K562 (cell line): ENCODE data around the gene GGTLC1. TPM values are rescaled to one million over a fixed set of nuclear protein-coding genes. Genes with fewer than 3 reads are reported as not detected.

Experiments used
- ATAC-seq: fragments of 200-7000 bp; cut with Tn5 transposase; 3 replicates; pipeline ENCODE4 v1.9.1; 2020; ENCODE audit warnings: moderate library complexity
- BruUV-seq: library from RNA; stranded (reverse); fragments of 400-500 nt; replicated peaks from 2 replicates; lab custom pipeline; 2021; lab: Mats Ljungman, UMichigan
- CTCF ChIA-PET: fragments of 300-600 bp; formaldehyde crosslinking; extraction: SDS; loops from one replicate; lab custom pipeline; 2021; ENCODE audit warnings: low intra/inter-chr PET ratio; lab: Yijun Ruan, JAX
- POLR2A ChIA-PET: fragments of 300-600, 350-650 bp; sonication (Branson Sonifier 250); formaldehyde crosslinking; extraction: SDS; loops from one replicate; lab custom pipeline; 2021; ENCODE audit warnings: antibody characterized with exemption, inconsistent platforms; lab: Yijun Ruan, JAX
- DNase-seq, 4 experiments: peaks; one replicate each; pipeline versions ENCODE4 v3.0.0 to v3.0.0-alpha.2; 2011 to 2018; ENCODE audit warnings: low spot score in 3 of 4, mixed read lengths in 3 of 4; ENCODE audit errors: extremely low read depth in 1 of 4
- FAIRE-seq: peaks from 2 replicates; lab custom pipeline; 2011; peaks lifted over from hg19 to GRCh38; lab: Jason Lieb, UNC
- H2AFZ ChIP-seq: 2 replicates; pipeline ENCODE4 v1.6.0; 2011; ENCODE audit warnings: low read depth, low read length, control low read depth, inconsistent platforms
- H3K27ac ChIP-seq: fragments of 200-600 bp; 3 replicates; pipeline ENCODE4 v1.8.0; 2011; ENCODE audit warnings: low read depth, mild to moderate bottlenecking, control low read depth, inconsistent platforms, low read length, moderate library complexity, mixed read lengths; ENCODE audit errors: extremely low read depth
- H3K27me3 ChIP-seq, 2 experiments: fragments of 300-600 bp in 1 of 2; 2 replicates in 1 of 2; 3 replicates in 1 of 2; pipeline versions ENCODE4 v1.6.0 to v1.8.0; 2011; ENCODE audit warnings: inconsistent platforms in 2 of 2, low read length in 2 of 2, mild to moderate bottlenecking in 1 of 2, mixed read lengths in 1 of 2, moderate library complexity in 1 of 2; ENCODE audit not compliant: control insufficient read depth in 2 of 2, insufficient read depth in 2 of 2
- H3K36me3 ChIP-seq: fragments of 300-600 bp; 3 replicates; pipeline ENCODE4 v1.8.0; 2011; ENCODE audit warnings: mild to moderate bottlenecking, low read length, inconsistent platforms; ENCODE audit not compliant: control insufficient read depth, insufficient read depth
- H3K4me1 ChIP-seq, 2 experiments: fragments of 200-600 bp in 1 of 2; replicated peaks in 1 of 2; 2 replicates in 1 of 2; 3 replicates in 1 of 2; pipeline versions ENCODE4 v1.5.1 to v1.8.0; 2011; ENCODE audit warnings: inconsistent platforms in 2 of 2, low read length in 2 of 2, mild to moderate bottlenecking in 1 of 2, mixed read lengths in 1 of 2, moderate library complexity in 1 of 2; ENCODE audit not compliant: control insufficient read depth in 2 of 2, insufficient read depth in 2 of 2
- H3K4me2 ChIP-seq: 2 replicates; pipeline ENCODE4 v1.6.1; 2011; ENCODE audit warnings: low read length, control low read depth, inconsistent platforms, mixed read lengths; ENCODE audit not compliant: insufficient read depth
- H3K4me3 ChIP-seq: fragments of 200-600 bp; sonication (generic), shearing (Covaris generic); 2 replicates; pipeline ENCODE4 v1.5.1; 2016; ENCODE audit warnings: control low read depth, inconsistent platforms
- H3K79me2 ChIP-seq: fragments of 200-600 bp; 3 replicates; pipeline ENCODE4 v1.8.0; 2011; ENCODE audit warnings: low read length, inconsistent platforms; ENCODE audit not compliant: control insufficient read depth, insufficient read depth
- H3K9ac ChIP-seq, 2 experiments: 2 replicates each; pipeline versions ENCODE4 v1.6.0 to v1.6.1; 2011; ENCODE audit warnings: low read depth in 2 of 2, low read length in 2 of 2, control low read depth in 1 of 2, inconsistent platforms in 1 of 2, mild to moderate bottlenecking in 1 of 2, mixed read lengths in 1 of 2; ENCODE audit not compliant: insufficient read depth in 1 of 2
- H3K9me1 ChIP-seq: one replicate; pipeline ENCODE4 v1.6.0; 2011; ENCODE audit warnings: inconsistent platforms, mild to moderate bottlenecking, low read length, moderate library complexity; ENCODE audit not compliant: control insufficient read depth, insufficient read depth
- H3K9me3 ChIP-seq: replicated peaks from 2 replicates; pipeline ENCODE4 v1.5.1; 2011; ENCODE audit warnings: low read depth, low read length, inconsistent platforms; ENCODE audit not compliant: control insufficient read depth, insufficient read depth
- H4K20me1 ChIP-seq: replicated peaks from 2 replicates; pipeline ENCODE4 v1.6.1; 2011; ENCODE audit warnings: low read length, inconsistent platforms, mixed read lengths; ENCODE audit not compliant: control insufficient read depth, insufficient read depth
- BRF1 ChIP-seq: IDR thresholded peaks from 3 replicates; pipeline ENCODE4 v1.6.1; 2011; ENCODE audit warnings: borderline replicate concordance, mild to moderate bottlenecking; ENCODE audit not compliant: insufficient read length; ENCODE audit errors: extremely low read depth
- CEBPB ChIP-seq: fragments of 450-650 bp; IDR thresholded peaks from 2 replicates; pipeline ENCODE4 v1.6.1; 2016; ENCODE audit warnings: missing genetic modification characterization, missing compliant biosample characterization
- FOS ChIP-seq: IDR thresholded peaks from 3 replicates; pipeline ENCODE4 v1.6.1; 2011; ENCODE audit not compliant: insufficient read length; ENCODE audit errors: extremely low read depth
- HMG20B ChIP-seq: fragments of 250-450 bp; sonication (Bioruptor Pico); IDR thresholded peaks from 2 replicates; pipeline ENCODE4 v1.5.0; 2021; ENCODE audit warnings: mild to moderate bottlenecking
- JUN ChIP-seq, 2 experiments: sonication (generic) in 1 of 2; formaldehyde crosslinking in 1 of 2; IDR thresholded peaks; 2 replicates each; pipeline versions ENCODE4 v1.6.1 to v1.8.0; 2012 to 2022; ENCODE audit warnings: borderline replicate concordance in 2 of 2, mild to moderate bottlenecking in 2 of 2, improper control_type of control experiment in 1 of 2, low read depth in 1 of 2, low read length in 1 of 2, missing genetic modification reagents in 1 of 2
- POLR2A ChIP-seq: fragments of 450-650 bp; conservative IDR thresholded peaks from 2 replicates; pipeline ENCODE4 v1.6.1; 2016
- PYGO2 ChIP-seq: fragments of 450-650 bp; IDR thresholded peaks from 2 replicates; pipeline ENCODE4 v1.6.1; 2016; ENCODE audit warnings: mild to moderate bottlenecking, missing genetic modification characterization, moderate library complexity, missing compliant biosample characterization
- THRAP3 ChIP-seq: fragments of 450-650 bp; IDR thresholded peaks from 2 replicates; pipeline ENCODE4 v1.6.1; 2016; ENCODE audit warnings: mild to moderate bottlenecking, inconsistent platforms, borderline replicate concordance
- ZNF3 ChIP-seq: fragments of 250-450 bp; sonication (Bioruptor Pico); IDR thresholded peaks from 2 replicates; pipeline ENCODE4 v1.5.0; 2021; ENCODE audit warnings: mild to moderate bottlenecking, moderate library complexity
- ZSCAN29 ChIP-seq: fragments of 450-650 bp; IDR thresholded peaks from 2 replicates; pipeline ENCODE4 v1.6.1; 2017
- WGBS: fragments of 100-300 bp; shearing (Covaris generic); methylation state at CpG from one replicate; pipeline ENCODE4 v1.1.6; 2016; ENCODE audit warnings: low coverage, mixed read lengths; ENCODE audit not compliant: insufficient coverage; ENCODE audit errors: missing lambda C conversion rate; 5-methylcytosine and 5-hydroxymethylcytosine counted together
- in situ Hi-C: fragments of 300-500 bp; cut with MboI; formaldehyde crosslinking; loops from 4 replicates; pipeline ENCODE4 v1.15.0; 2018; ENCODE audit warnings: inconsistent platforms, mixed read lengths
- intact Hi-C: fragments of 100-400 bp; cut with micrococcal nuclease; formaldehyde crosslinking; loops from 2 replicates; pipeline ENCODE4 v1.14.2; 2022
- polyA plus RNA-seq, 8 experiments: library from polyadenylated mRNA; depleted of rRNA in 4 of 8; stranded (reverse) in 5 of 8; unstranded in 3 of 8; fragments of >200 nt; fragmentation: Nextera tagmentation in 2 of 8; fragmentation: Illumina TruSeq in 1 of 8; extraction: Ambion mirVana in 2 of 8; extraction: Trizol in 1 of 8; gene quantifications; 2 replicates each; pipeline versions ENCODE4 v1.2.1 to v1.2.3, GENCODE V29; 2011 to 2014; ENCODE audit warnings: inconsistent platforms in 1 of 8, missing spikeins in 1 of 8
- total RNA-seq, 7 experiments: library from RNA; depleted of rRNA in 6 of 7; stranded (reverse); fragments of >200 nt in 6 of 7; fragmentation: Illumina TruSeq in 2 of 7; extraction: Trizol in 2 of 7; gene quantifications; 2 replicates each; pipeline versions ENCODE4 v1.2.1 to v1.2.3, GENCODE V29; 2011 to 2021; ENCODE audit warnings: low replicate concordance in 1 of 7
- TF ChIP-seq, protein P1 (sequence below): sonication (generic); formaldehyde crosslinking; IDR thresholded peaks from 2 replicates; pipeline ENCODE4 v1.8.1; 2023; ENCODE audit warnings: mild to moderate bottlenecking, missing genetic modification reagents
- TF ChIP-seq, protein P2 (sequence below): fragments of 450-650 bp; IDR thresholded peaks from 2 replicates; pipeline ENCODE4 v1.6.1; 2016; ENCODE audit warnings: borderline replicate concordance
- TF ChIP-seq, protein P3 (sequence below): fragments of 450-650 bp; IDR thresholded peaks from 2 replicates; pipeline ENCODE4 v1.6.1; 2016; ENCODE audit warnings: mild to moderate bottlenecking
- TF ChIP-seq, protein P4 (sequence below): fragments of 450-650 bp; IDR thresholded peaks from 2 replicates; pipeline ENCODE4 v1.6.1; 2014; ENCODE audit warnings: low read depth, mild to moderate bottlenecking, moderate library complexity, borderline replicate concordance

The GGTLC1 gene
- total and polyA plus RNA-seq, 9 of the 15 experiments (the other 6 are each of a cell fraction or from before 2014, with no cell fraction given), result not detected

DNA sequence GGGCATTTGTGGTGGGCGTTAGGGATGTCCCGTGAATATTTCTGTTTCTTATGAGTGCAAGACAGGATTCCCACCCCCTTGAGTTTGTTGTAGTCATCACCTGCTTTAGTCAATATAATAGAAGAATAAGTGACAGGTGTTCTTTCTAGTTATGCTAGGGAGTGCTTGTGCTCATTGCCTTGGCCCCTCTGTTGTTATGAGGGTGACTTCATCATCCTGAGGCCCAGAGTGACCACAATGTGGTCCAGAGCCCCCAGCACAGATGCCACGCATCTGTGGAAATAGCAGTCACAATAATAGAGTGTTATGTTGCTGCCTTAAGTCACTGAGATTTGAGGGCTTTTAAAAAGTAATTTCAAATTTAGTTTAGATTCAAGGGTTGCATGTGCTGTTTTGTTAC is 42.4 kb downstream of the GGTLC1 start (continued):
- TF ChIP-seq, protein P1, sequence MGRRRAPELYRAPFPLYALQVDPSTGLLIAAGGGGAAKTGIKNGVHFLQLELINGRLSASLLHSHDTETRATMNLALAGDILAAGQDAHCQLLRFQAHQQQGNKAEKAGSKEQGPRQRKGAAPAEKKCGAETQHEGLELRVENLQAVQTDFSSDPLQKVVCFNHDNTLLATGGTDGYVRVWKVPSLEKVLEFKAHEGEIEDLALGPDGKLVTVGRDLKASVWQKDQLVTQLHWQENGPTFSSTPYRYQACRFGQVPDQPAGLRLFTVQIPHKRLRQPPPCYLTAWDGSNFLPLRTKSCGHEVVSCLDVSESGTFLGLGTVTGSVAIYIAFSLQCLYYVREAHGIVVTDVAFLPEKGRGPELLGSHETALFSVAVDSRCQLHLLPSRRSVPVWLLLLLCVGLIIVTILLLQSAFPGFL (CRISPR knock-in tag), result no peak
- TF ChIP-seq BRF1, result no peak
- no peak for TF ChIP-seq PYGO2 (tag)
- no peak for TF ChIP-seq THRAP3
- no peak for TF ChIP-seq HMG20B (CRISPR knock-in tag)
- no peak for TF ChIP-seq JUN (IDR thresholded peaks at IDR 0.05; ENCODE audit: borderline replicate concordance, low read depth, low read length)
- no peak for TF ChIP-seq JUN (CRISPR knock-in tag; IDR thresholded peaks at IDR 0.05; ENCODE audit: borderline replicate concordance)
- no peak for TF ChIP-seq FOS
- no peak for TF ChIP-seq CEBPB

DNA sequence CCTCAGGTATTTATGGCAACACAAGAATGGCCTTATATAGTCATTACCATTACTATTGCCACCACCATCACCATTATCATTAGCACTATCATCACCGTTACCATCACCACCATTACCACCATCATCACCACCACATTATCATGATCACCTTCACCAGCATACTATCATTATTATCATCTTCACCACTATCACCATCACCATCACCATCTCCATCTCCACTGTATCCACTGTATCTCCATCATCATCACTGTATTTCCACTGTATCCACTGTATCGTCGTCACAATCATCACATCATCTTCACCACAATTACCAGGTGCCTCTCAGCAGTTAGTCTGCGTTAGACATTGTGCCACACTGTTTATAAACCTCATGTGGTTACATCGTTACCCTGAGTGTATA is 45.3 kb downstream of the GGTLC1 start:
- in situ Hi-C loops, result no loop called here
- H4K20me1 ChIP-seq, result no peaks in the 10 kb centered on the region
- H3K4me1 ChIP-seq, result no peaks in the 10 kb centered on the region
- H3K9me3 ChIP-seq, result no peaks in the 10 kb centered on the region
- ChIA-PET CTCF (no interaction called here), POLR2A (no interaction called here)
- H2AFZ ChIP-seq, result no peak overlapping the region
- ATAC-seq, result no peak
- intact Hi-C loops, result no loop called here
- TF ChIP-seq ZNF3 (no peak), ZSCAN29 (no peak), POLR2A (no peak)
- TF ChIP-seq, protein P2, sequence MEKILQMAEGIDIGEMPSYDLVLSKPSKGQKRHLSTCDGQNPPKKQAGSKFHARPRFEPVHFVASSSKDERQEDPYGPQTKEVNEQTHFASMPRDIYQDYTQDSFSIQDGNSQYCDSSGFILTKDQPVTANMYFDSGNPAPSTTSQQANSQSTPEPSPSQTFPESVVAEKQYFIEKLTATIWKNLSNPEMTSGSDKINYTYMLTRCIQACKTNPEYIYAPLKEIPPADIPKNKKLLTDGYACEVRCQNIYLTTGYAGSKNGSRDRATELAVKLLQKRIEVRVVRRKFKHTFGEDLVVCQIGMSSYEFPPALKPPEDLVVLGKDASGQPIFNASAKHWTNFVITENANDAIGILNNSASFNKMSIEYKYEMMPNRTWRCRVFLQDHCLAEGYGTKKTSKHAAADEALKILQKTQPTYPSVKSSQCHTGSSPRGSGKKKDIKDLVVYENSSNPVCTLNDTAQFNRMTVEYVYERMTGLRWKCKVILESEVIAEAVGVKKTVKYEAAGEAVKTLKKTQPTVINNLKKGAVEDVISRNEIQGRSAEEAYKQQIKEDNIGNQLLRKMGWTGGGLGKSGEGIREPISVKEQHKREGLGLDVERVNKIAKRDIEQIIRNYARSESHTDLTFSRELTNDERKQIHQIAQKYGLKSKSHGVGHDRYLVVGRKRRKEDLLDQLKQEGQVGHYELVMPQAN, result no peak
- TF ChIP-seq, protein P3, sequence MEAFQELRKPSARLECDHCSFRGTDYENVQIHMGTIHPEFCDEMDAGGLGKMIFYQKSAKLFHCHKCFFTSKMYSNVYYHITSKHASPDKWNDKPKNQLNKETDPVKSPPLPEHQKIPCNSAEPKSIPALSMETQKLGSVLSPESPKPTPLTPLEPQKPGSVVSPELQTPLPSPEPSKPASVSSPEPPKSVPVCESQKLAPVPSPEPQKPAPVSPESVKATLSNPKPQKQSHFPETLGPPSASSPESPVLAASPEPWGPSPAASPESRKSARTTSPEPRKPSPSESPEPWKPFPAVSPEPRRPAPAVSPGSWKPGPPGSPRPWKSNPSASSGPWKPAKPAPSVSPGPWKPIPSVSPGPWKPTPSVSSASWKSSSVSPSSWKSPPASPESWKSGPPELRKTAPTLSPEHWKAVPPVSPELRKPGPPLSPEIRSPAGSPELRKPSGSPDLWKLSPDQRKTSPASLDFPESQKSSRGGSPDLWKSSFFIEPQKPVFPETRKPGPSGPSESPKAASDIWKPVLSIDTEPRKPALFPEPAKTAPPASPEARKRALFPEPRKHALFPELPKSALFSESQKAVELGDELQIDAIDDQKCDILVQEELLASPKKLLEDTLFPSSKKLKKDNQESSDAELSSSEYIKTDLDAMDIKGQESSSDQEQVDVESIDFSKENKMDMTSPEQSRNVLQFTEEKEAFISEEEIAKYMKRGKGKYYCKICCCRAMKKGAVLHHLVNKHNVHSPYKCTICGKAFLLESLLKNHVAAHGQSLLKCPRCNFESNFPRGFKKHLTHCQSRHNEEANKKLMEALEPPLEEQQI, result no peak
- TF ChIP-seq, protein P4, sequence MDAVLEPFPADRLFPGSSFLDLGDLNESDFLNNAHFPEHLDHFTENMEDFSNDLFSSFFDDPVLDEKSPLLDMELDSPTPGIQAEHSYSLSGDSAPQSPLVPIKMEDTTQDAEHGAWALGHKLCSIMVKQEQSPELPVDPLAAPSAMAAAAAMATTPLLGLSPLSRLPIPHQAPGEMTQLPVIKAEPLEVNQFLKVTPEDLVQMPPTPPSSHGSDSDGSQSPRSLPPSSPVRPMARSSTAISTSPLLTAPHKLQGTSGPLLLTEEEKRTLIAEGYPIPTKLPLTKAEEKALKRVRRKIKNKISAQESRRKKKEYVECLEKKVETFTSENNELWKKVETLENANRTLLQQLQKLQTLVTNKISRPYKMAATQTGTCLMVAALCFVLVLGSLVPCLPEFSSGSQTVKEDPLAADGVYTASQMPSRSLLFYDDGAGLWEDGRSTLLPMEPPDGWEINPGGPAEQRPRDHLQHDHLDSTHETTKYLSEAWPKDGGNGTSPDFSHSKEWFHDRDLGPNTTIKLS, result no peak
- FAIRE-seq, result no peak
- BruUV-seq, result no TSS peak
- H3K4me3 ChIP-seq, result no peak overlapping the region
- no peak overlapping the region for H3K9ac ChIP-seq
- no peak overlapping the region for H3K27ac ChIP-seq
- H3K27me3 ChIP-seq, result no peaks in the 10 kb centered on the region
- H3K79me2 ChIP-seq, result no peaks in the 10 kb centered on the region
- no peaks in the 10 kb centered on the region for H3K9me1 ChIP-seq
- DNase-seq, result no peak
- H3K36me3 ChIP-seq, result no peaks in the 10 kb centered on the region
- WGBS, result 2% methylated on average over 5 of the region's 5 CpGs
- no peak overlapping the region for H3K4me2 ChIP-seq
